Epithelial cell of proximal tubule (primary cell): Measurements from ENCODE around the gene PRKCSH. TPM values are rescaled to one million over a fixed set of nuclear protein-coding genes. Genes with fewer than 3 reads are reported as not detected.
A peak's percentile ranks its signal among the peaks of the same experiment; 100 is the strongest.
"Not testable (repeated sequence)": the region's sequence is repeated elsewhere in the genome, so short reads cannot be mapped to it uniquely, and the experiment has no call there.

Experiments
- DNase-seq: peaks from one replicate; pipeline ENCODE4 v3.0.0-alpha.2; 2011; ENCODE audit warnings: low read depth
- H3K4me3 ChIP-seq: 2 replicates; pipeline ENCODE4 v1.5.1; 2011; ENCODE audit warnings: low read depth, mild to moderate bottlenecking, low read length
- CTCF ChIP-seq: conservative IDR thresholded peaks from 2 replicates; pipeline ENCODE4 v1.5.1; 2012; ENCODE audit warnings: low read depth, mild to moderate bottlenecking, low read length
- total RNA-seq: library from RNA; depleted of rRNA; stranded (reverse); fragments of >200 nt; gene quantifications from 2 replicates; pipeline ENCODE4 v1.2.3, GENCODE V29; 2015

The PRKCSH gene
- total RNA-seq, 1 donor from 2014 or later = 243 TPM

- no peak overlapping the region for H3K4me3 ChIP-seq
- TF ChIP-seq CTCF = no peak
- DNase-seq = no peak
Observed at GRCh38 chr19:11458236-11458900, 22.9 kb downstream of the PRKCSH start.

- not testable (repeated sequence) for DNase-seq
Observed at GRCh38 chr19:11458912-11459311, 23.5 kb downstream of the PRKCSH start.

GRCh38 chr19:11460207-11460606 is 24.8 kb downstream of the PRKCSH start:
- no peak overlapping the region for H3K4me3 ChIP-seq
- DNase-seq = no peak
- peak; percentile 45 for TF ChIP-seq CTCF

More at GRCh38 chr19:11458912-11459311, 23.5 kb downstream of the PRKCSH start:
- H3K4me3 ChIP-seq = not testable (repeated sequence)

GRCh38 chr19:11461453-11461852 is 26.0 kb downstream of the PRKCSH start:
- H3K4me3 ChIP-seq = no peak overlapping the region
- no peak for DNase-seq
- no peak for TF ChIP-seq CTCF

GRCh38 chr19:11463391-11463790 is 28.0 kb downstream of the PRKCSH start:
- no peak for DNase-seq
- TF ChIP-seq CTCF = no peak
- H3K4me3 ChIP-seq = no peak overlapping the region

GRCh38 chr19:11464333-11465265 is 29.2 kb downstream of the PRKCSH start:
- TF ChIP-seq CTCF = no peak
- DNase-seq = no peak
- no peak overlapping the region for H3K4me3 ChIP-seq

GRCh38 chr19:11465600-11465999 is 30.2 kb downstream of the PRKCSH start:
- no peak for DNase-seq
- H3K4me3 ChIP-seq = no peak overlapping the region
- no peak for TF ChIP-seq CTCF

- not testable (repeated sequence) for H3K4me3 ChIP-seq, DNase-seq
Observed at GRCh38 chr19:11468266-11468845, 32.9 kb downstream of the PRKCSH start.
